ENCODE data around the gene TIMM21.

GRCh38 chr18:74153377-74153776 lies 5.1 kb downstream of the TIMM21 start:
- no peak for TF ChIP-seq GATA2 (IDR thresholded peaks at IDR 0.05; ENCODE audit: low read depth, low read length)
- no peak for TF ChIP-seq GATA3 (IDR thresholded peaks at IDR 0.05; ENCODE audit: low read depth, low read length)
